Peyer's patch (tissue), 4 donors: Measurements from ENCODE around the gene DGCR2. TPM values are rescaled to one million over a fixed set of nuclear protein-coding genes. Genes with fewer than 3 reads are reported as not detected.

ENCODE experiments used
- DNase-seq, 3 donors: peaks; one replicate each; pipeline ENCODE4 v3.0.0-alpha.2; 2017 to 2019
- H3K27ac ChIP-seq, 4 donors: fragments of 200-600 bp; sonication (generic); one replicate each; pipeline ENCODE4 v1.5.1; 2016 to 2019
- H3K27me3 ChIP-seq, 2 donors: fragments of 200-600 bp; sonication (generic); one replicate each; pipeline ENCODE4 v1.5.1; 2019
- H3K36me3 ChIP-seq, 3 donors: fragments of 200-600 bp; sonication (generic); one replicate each; pipeline ENCODE4 v1.5.1; 2016 to 2019
- H3K4me1 ChIP-seq, 4 donors: fragments of 200-600 bp; sonication (generic); one replicate each; pipeline ENCODE4 v1.5.1; 2016 to 2019
- H3K4me3 ChIP-seq, 4 donors: fragments of 200-600 bp; sonication (generic); 1 replicate in 3 of 4; 2 replicates in 1 of 4; pipeline ENCODE4 v1.5.1; 2016 to 2019; ENCODE audit warnings: mild to moderate bottlenecking in 1 of 4
- H3K9me3 ChIP-seq, 4 donors: fragments of 200-600 bp; sonication (generic); one replicate each; pipeline ENCODE4 v1.5.1; 2016 to 2019; ENCODE audit warnings: mild to moderate bottlenecking in 1 of 4
- POLR2A ChIP-seq, 2 donors: fragments of 450-650 bp; IDR thresholded peaks; one replicate each; pipeline ENCODE4 v1.5.1; 2017; ENCODE audit warnings: antibody characterized with exemption in 2 of 2, mild to moderate bottlenecking in 2 of 2, moderate library complexity in 2 of 2
- total RNA-seq, 4 donors: library from RNA; depleted of rRNA; stranded (reverse); fragments of >200 nt; gene quantifications; one replicate each; pipeline ENCODE4 v1.1.0, GENCODE V29; 2016
- TF ChIP-seq, protein P1 (sequence below), 6 experiments: fragments of 450-650 bp in 4 of 6; fragments of 200-600 bp in 2 of 6; sonication (generic) in 1 of 6; IDR thresholded peaks; one replicate each; pipeline ENCODE4 v1.5.1; 2017 to 2019; ENCODE audit warnings: antibody characterized with exemption in 6 of 6, mild to moderate bottlenecking in 3 of 6, moderate library complexity in 1 of 6

DGCR2 gene
- total RNA-seq, 4 donors from 2014 or later, result 49.5 to 101 (median 92.1) TPM

DNA sequence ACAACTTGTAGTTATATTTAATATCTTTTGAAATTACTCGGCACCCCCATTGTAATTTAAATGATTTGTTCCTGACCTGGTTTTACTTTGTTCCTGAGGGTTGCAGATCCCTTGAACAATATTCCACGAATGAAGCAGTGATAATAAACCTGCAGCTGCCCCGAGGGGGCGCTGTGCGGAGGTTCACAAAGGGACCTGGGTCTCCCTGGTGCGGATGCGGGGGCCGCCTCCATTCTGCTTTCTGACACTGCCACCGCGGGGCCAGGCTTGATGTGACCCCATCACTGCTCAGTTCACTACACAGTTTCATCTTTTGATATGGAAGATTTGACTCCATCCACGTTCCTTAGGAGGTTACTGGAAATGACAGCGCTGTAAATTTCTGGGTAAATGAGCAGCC is 123.2 kb downstream of the DGCR2 start:
- Histone ChIP-seq H3K27me3 (no peaks in the 10 kb centered on the region), H3K27ac (no peak overlapping the region), H3K4me3 (no peak overlapping the region), H3K4me1 (no peaks in the 10 kb centered on the region), H3K36me3 (no peaks in the 10 kb centered on the region), H3K9me3 (no peaks in the 10 kb centered on the region)
- TF ChIP-seq, protein P1, sequence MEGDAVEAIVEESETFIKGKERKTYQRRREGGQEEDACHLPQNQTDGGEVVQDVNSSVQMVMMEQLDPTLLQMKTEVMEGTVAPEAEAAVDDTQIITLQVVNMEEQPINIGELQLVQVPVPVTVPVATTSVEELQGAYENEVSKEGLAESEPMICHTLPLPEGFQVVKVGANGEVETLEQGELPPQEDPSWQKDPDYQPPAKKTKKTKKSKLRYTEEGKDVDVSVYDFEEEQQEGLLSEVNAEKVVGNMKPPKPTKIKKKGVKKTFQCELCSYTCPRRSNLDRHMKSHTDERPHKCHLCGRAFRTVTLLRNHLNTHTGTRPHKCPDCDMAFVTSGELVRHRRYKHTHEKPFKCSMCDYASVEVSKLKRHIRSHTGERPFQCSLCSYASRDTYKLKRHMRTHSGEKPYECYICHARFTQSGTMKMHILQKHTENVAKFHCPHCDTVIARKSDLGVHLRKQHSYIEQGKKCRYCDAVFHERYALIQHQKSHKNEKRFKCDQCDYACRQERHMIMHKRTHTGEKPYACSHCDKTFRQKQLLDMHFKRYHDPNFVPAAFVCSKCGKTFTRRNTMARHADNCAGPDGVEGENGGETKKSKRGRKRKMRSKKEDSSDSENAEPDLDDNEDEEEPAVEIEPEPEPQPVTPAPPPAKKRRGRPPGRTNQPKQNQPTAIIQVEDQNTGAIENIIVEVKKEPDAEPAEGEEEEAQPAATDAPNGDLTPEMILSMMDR (IDR thresholded peaks at IDR 0.05), result no peak
- TF ChIP-seq POLR2A (IDR thresholded peaks at IDR 0.05), result no peak
- no peak for DNase-seq

- DNase-seq, result peak in 1 of 3 donors; percentile 12
- Histone ChIP-seq H3K4me3 (no peak overlapping the region), H3K27me3 (no peaks in the 10 kb centered on the region), H3K9me3 (no peaks in the 10 kb centered on the region), H3K4me1 (no peaks in the 10 kb centered on the region), H3K36me3 (no peaks in the 10 kb centered on the region), H3K27ac (no peak overlapping the region)
- no peak for TF ChIP-seq POLR2A (IDR thresholded peaks at IDR 0.05)
- TF ChIP-seq, protein P1 (IDR thresholded peaks at IDR 0.05), result no peak
Observed at GRCh38 chr22:18997925-18998315, 124.3 kb downstream of the DGCR2 start.

DNA sequence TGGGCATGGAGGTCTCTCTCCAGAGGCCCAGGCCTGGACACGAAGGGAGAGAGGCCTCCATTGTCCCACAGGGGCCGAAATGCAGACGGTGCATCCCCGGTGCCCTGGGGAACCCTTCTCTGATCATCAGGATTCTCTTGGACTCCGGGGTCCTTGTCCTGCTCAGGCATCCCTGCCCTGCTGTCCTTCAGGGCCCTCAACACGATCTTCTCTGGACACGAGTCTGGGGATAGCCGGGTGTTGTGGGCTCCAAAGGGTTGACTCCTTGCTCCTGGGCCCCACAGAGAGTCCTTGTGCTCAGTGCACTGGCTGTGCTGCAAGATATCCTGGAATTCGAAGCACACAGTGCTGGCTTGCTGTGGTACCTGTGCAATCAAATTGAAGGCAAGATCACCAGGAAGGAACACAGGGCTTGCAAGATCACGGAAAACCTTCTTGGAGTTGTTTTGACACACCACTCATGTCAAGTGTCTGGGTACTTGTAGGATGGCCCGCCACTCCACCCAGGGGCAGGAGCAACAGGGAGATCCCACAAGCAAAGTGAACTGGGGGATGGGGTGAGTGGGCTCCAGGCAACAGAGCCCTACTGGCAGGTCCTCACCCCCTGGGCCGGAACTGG is 124.8 kb downstream of the DGCR2 start:
- Histone ChIP-seq H3K27ac (no peak overlapping the region), H3K4me1 (no peaks in the 10 kb centered on the region), H3K4me3 (no peak overlapping the region), H3K27me3 (no peaks in the 10 kb centered on the region), H3K9me3 (no peaks in the 10 kb centered on the region), H3K36me3 (no peaks in the 10 kb centered on the region)
- peak in 1 of 3 donors; percentile 8 for DNase-seq
- TF ChIP-seq, protein P1 (IDR thresholded peaks at IDR 0.05), result no peak
- TF ChIP-seq POLR2A (IDR thresholded peaks at IDR 0.05), result no peak

DNA sequence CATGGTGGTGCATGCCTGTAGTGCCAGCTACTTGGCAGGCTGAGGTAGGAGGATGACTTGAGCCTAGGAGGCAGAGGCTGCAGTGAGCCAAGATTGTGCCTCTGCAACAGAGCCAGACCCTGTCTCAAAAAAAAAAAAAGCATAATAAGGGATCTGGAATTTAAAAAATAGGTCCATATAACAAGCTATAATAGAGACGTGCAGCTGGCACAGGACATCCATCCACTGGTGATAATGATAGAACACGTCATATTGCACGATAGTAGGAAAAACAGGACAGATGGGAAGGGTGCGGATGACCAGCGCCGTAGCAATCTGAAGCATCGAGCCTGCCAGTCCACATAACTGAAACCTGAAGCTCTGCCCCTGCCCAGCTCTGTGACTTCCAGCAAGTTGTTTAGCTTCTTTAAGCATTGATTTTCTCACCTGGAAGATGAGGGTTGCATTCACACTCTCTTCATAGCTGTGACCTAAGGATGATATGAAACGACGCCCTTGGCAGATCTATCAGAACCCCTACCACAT is 125.8 kb downstream of the DGCR2 start:
- Histone ChIP-seq H3K36me3 (no peaks in the 10 kb centered on the region), H3K27me3 (no peaks in the 10 kb centered on the region), H3K4me1 (no peaks in the 10 kb centered on the region), H3K4me3 (no peak overlapping the region), H3K9me3 (no peaks in the 10 kb centered on the region), H3K27ac (no peak overlapping the region)
- DNase-seq, result peak in 1 of 3 donors; percentile 7
- no peak for TF ChIP-seq POLR2A (IDR thresholded peaks at IDR 0.05)
- TF ChIP-seq, protein P1 (IDR thresholded peaks at IDR 0.05), result no peak

DNA sequence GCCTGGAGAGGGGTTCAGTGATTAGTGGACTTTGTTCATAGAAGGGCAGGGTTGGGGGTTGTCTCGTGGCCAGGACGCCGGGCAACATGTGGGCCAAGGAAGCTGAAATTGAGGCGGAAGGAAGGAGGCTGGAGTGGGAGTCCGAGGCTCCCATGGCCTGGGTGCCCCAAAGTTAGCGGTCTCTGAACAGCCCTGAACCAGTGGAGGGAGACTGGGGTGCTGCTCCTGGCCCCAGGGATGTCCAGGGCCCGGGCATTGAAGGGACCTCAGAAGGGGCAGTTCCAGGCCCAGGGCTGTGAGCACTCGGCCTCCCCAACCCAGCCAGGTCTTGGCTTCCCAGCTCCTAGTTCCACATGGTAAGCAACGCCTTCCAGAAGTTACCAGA is 126.9 kb downstream of the DGCR2 start:
- H3K36me3 ChIP-seq, result no peaks in the 10 kb centered on the region
- H3K9me3 ChIP-seq, result no peaks in the 10 kb centered on the region
- H3K4me3 ChIP-seq, result no peak overlapping the region
- TF ChIP-seq POLR2A (IDR thresholded peaks at IDR 0.05), result no peak
- TF ChIP-seq, protein P1 (IDR thresholded peaks at IDR 0.05), result no peak
- H3K4me1 ChIP-seq, result no peaks in the 10 kb centered on the region
- no peaks in the 10 kb centered on the region for H3K27me3 ChIP-seq
- DNase-seq, result peak in 1 of 3 donors; percentile 10
- H3K27ac ChIP-seq, result no peak overlapping the region
